ENCODE measurements around the gene DCANP1. TPM values are rescaled to one million over a fixed set of nuclear protein-coding genes. Genes with fewer than 3 reads are reported as not detected.

DCANP1 gene
- total and polyA plus RNA-seq, 10 of the 15 experiments (the other 5 are each of a cell fraction or from before 2014, with no cell fraction given) = 0.01 TPM; not detected in 9

- H3K27ac ChIP-seq (ENCODE audit: control insufficient read depth, insufficient read depth) = no peak overlapping the region
- peaks cover 10 to 18% of the 10 kb centered on the region in 2 experiments; a peak in 3 of 4 replicates for H3K27me3 ChIP-seq (replicated peaks in 1 of 2; ENCODE audit: control insufficient read depth in 2 of 2, insufficient read depth in 2 of 2, low read length in 1 of 2)
- intact Hi-C loops (cut with micrococcal nuclease; ENCODE audit: unreplicated experiment) (no loop called here), in situ Hi-C loops (cut with MboI) (no loop called here)
- WGBS (ENCODE audit: insufficient coverage, insufficient replicate concordance, low lambda C conversion rate, missing lambda C conversion rate) = 23% methylated on average over 8 of the region's 8 CpGs
- no peak for TF ChIP-seq CEBPZ (IDR thresholded peaks at IDR 0.05; ENCODE audit: low read depth, low read length)
- no TSS peak for BruUV-seq (replicated peaks)
- ChIA-PET CTCF (interaction anchor here (1.6 to 1.7 kb wide), 2 partner anchors 31 to 58 kb away, joined by 5 to 8 read pairs; no protein-coding TSS in a partner anchor), RAD21 (ENCODE audit: unreplicated experiment) (no interaction called here), POLR2A (no interaction called here), SMC1A (ENCODE audit: uncharacterized antibody, unreplicated experiment) (no interaction called here)
- H3K9ac ChIP-seq (ENCODE audit: control insufficient read depth, insufficient read depth, low read length) = no peak overlapping the region
- no peak overlapping the region for H2AFZ ChIP-seq (ENCODE audit: control insufficient read depth, low read depth, low read length)
- no peak for ATAC-seq
- H4K20me1 ChIP-seq (ENCODE audit: control insufficient read depth, insufficient read depth) = no peaks in the 10 kb centered on the region; the same call in 1 of the 2 replicates
- no peak overlapping the region for H3K4me3 ChIP-seq
- no peaks in the 10 kb centered on the region for H3K9me3 ChIP-seq (replicated peaks; ENCODE audit: control insufficient read depth, insufficient read depth, low read length)
- H3K4me1 ChIP-seq (ENCODE audit: control insufficient read depth, insufficient read depth, low read length) = no peaks in the 10 kb centered on the region
- FAIRE-seq = no peak
- no peaks in the 10 kb centered on the region for H3K79me2 ChIP-seq (ENCODE audit: control insufficient read depth, insufficient read depth, low read length)
- no peaks in the 10 kb centered on the region for H3K36me3 ChIP-seq (ENCODE audit: control insufficient read depth in 2 of 2, insufficient read depth in 2 of 2, low read length in 1 of 2)
- no peak for DNase-seq (ENCODE audit: low read depth, low spot score)
- H3K4me2 ChIP-seq (ENCODE audit: control insufficient read depth, insufficient read depth) = no peak overlapping the region
Observed at GRCh38 chr5:135493406-135494180, 46.4 kb upstream of the DCANP1 start.

- H3K9ac ChIP-seq (ENCODE audit: control insufficient read depth, insufficient read depth, low read length) = no peak overlapping the region
- in situ Hi-C loops (cut with MboI) (no loop called here), intact Hi-C loops (cut with micrococcal nuclease; ENCODE audit: unreplicated experiment) (no loop called here)
- peaks cover 10 to 20% of the 10 kb centered on the region in 2 experiments; a peak in 3 of 4 replicates for H3K27me3 ChIP-seq (replicated peaks in 1 of 2; ENCODE audit: control insufficient read depth in 2 of 2, insufficient read depth in 2 of 2, low read length in 1 of 2)
- H3K36me3 ChIP-seq (ENCODE audit: control insufficient read depth in 2 of 2, insufficient read depth in 2 of 2, low read length in 1 of 2) = no peaks in the 10 kb centered on the region
- H2AFZ ChIP-seq (ENCODE audit: control insufficient read depth, low read depth, low read length) = no peak overlapping the region
- ChIA-PET POLR2A (no interaction called here), SMC1A (ENCODE audit: uncharacterized antibody, unreplicated experiment) (no interaction called here), RAD21 (ENCODE audit: unreplicated experiment) (no interaction called here), CTCF (interaction anchor here (1.0 kb wide), 1 partner anchor 60 kb away, joined by 4 read pairs; no protein-coding TSS in a partner anchor)
- H4K20me1 ChIP-seq (ENCODE audit: control insufficient read depth, insufficient read depth) = no peaks in the 10 kb centered on the region; the same call in 1 of the 2 replicates
- H3K9me3 ChIP-seq (replicated peaks; ENCODE audit: control insufficient read depth, insufficient read depth, low read length) = no peaks in the 10 kb centered on the region
- BruUV-seq (replicated peaks) = no TSS peak
- TF ChIP-seq SRF (IDR thresholded peaks at IDR 0.05; ENCODE audit: low read depth in 2 of 2, low read length in 2 of 2) = no peak
- no peak overlapping the region for H3K4me3 ChIP-seq
- H3K4me2 ChIP-seq (ENCODE audit: control insufficient read depth, insufficient read depth) = no peak overlapping the region
- H3K79me2 ChIP-seq (ENCODE audit: control insufficient read depth, insufficient read depth, low read length) = no peaks in the 10 kb centered on the region
- no peak overlapping the region for H3K27ac ChIP-seq (ENCODE audit: control insufficient read depth, insufficient read depth)
- 34% methylated on average over 3 of the region's 3 CpGs for WGBS (ENCODE audit: insufficient coverage, insufficient replicate concordance, low lambda C conversion rate, missing lambda C conversion rate)
- H3K4me1 ChIP-seq (ENCODE audit: control insufficient read depth, insufficient read depth, low read length) = no peaks in the 10 kb centered on the region
- DNase-seq (ENCODE audit: low read depth, low spot score) = no peak
- ATAC-seq = no peak
- no peak for FAIRE-seq
Observed at GRCh38 chr5:135492319-135492626, 45.1 kb upstream of the DCANP1 start.

Measured in GM12878 (cell line).